Measurements from ENCODE around the gene DEFB116.
"Not testable (repeated sequence)": the region's sequence is repeated elsewhere in the genome, so short reads cannot be mapped to it uniquely, and the experiment has no call there.

DEFB116 gene

DNA sequence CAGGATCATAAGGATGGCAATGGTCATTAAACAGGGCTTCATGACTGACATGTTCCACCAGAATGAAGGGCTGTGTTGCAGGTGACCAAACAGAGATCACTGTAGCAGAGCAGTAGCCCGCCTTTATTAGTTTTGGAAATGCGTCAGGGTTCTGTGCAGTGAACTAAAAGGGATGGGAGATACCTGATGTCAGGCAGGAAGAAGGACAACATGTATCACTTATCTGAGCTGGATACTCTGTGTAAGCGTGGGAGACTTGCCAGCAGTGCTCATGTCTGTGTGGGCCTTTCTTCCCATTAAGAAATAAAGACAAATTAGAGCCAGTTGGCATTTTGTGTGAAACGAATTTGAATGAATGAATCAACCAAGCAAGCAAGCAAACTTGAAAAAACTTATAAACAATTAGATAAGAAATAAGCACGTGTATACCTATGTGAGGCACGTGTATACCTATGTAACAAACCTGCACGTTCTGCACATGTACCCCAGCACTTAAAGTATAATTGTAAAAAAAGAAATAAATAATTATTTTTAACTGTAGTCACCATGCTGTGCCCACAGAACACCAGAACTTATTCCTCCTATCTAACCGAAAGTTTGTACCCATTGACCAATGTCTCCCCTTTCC lies at the start of gene DEFB116:
Gene DEFB116 (minus strand): TSS at position 51 of the 628 bp plus-strand sequence. CDS start 0 bp downstream, at position 51.
- DNase-seq = no peak

GRCh38 chr20:31355981-31356380 lies 47.6 kb upstream of the DEFB116 start:
- no peak for DNase-seq

- no peak for DNase-seq
Measured at GRCh38 chr20:31341470-31341869, 33.1 kb upstream of the DEFB116 start.

DNA sequence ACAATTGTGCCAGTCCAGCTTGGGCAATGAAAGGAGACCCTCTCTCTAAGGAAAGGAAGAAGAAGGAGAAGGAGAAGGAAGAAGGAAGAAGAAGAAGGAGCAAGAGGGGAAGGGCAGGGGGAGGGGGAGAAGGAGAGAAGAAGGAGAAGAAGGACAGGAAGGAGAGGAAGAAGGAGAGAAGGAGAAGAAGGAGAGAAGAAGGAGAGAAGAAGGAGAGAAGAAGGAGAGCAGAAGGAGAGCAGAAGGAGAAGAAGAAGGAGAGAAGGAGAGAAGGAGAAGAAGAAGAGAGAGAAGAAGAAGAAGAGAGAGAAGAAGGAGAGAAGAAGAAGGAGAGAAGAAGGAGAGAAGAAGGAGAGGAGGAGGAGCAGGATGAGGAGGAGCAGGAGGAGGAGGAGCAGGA lies 22.5 kb upstream of the DEFB116 start:
- DNase-seq = no peak

- DNase-seq = no peak
Measured at GRCh38 chr20:31322504-31322903, 14.1 kb upstream of the DEFB116 start.

GRCh38 chr20:31284964-31285363 lies 23.4 kb downstream of the DEFB116 start:
- DNase-seq = not testable (repeated sequence)

GRCh38 chr20:31278178-31278577 lies 30.2 kb downstream of the DEFB116 start:
- DNase-seq = no peak

DNA sequence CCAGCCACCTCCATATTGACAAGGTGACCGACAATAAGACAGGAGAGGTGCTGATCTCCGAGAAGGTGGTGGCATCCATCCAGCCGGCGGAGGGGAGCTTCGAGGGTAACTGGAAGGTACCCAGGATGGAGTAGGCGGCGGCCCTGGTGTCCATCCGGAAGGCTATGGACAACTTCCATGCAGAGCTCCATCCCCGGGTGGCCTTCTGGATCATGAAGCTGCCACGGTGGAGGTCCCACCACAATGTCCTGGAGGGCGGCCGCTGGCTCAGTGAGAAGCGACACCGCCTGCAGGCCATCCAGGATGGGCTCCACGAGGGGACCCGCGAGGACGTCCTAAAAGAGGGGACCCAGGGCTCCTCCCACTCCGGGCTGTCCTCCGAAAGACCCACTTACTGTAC lies 33.9 kb downstream of the DEFB116 start:
- no peak for DNase-seq

GRCh38 chr20:31260326-31260932 lies 48.0 kb downstream of the DEFB116 start:
- no peak for DNase-seq

GRCh38 chr20:31257364-31257763 lies 51.0 kb downstream of the DEFB116 start, which contains the start of gene DEFB115:
TSS of gene DEFB115 (plus strand) at chr20:31257664. CDS start at chr20:31257664, 0 bp downstream.
- no peak for DNase-seq

GRCh38 chr20:31256959-31257358 lies 51.4 kb downstream of the DEFB116 start:
- DNase-seq = no peak

Data from left hindlimb (tissue), 1 donor.